HG03066 (cell line): ENCODE results near the gene EPHB2.
"Not testable (repeated sequence)": the region's sequence is repeated elsewhere in the genome, so short reads cannot be mapped to it uniquely, and the experiment has no call there.

Experiments
- ATAC-seq: cut with Tn5 transposase; IDR thresholded peaks from one replicate; pipeline ENCODE4 v1.9.1; 2021; ENCODE audit warnings: low read depth; ENCODE audit not compliant: unreplicated experiment

The EPHB2 gene

GRCh38 chr1:22710701-22711049 is at the start of gene EPHB2:
Gene EPHB2, plus strand, starts transcription at chr1:22710839. Its CDS starts 144 bp downstream, at chr1:22710983.
- ATAC-seq = no peak

DNA sequence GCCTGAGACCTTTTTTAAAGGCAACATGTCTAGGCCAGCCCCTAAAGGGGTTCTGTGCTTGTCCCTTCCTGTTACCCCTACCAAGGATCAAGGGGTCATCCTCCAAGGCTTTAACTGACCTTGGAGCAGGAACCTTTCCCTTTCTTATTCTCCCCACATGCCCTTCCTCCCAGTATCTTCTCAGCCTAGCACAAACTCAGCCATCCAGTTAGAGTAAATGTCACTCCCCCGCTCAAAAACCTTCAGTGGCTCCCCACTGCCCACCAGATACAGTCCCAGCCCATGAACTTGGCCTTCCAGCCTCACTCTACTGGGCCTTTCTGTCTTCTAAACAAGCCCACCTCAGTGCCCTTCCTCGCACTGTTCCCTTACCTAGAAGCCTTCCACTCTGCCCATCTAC is 48.8 kb upstream of the EPHB2 start:
- no peak for ATAC-seq

DNA sequence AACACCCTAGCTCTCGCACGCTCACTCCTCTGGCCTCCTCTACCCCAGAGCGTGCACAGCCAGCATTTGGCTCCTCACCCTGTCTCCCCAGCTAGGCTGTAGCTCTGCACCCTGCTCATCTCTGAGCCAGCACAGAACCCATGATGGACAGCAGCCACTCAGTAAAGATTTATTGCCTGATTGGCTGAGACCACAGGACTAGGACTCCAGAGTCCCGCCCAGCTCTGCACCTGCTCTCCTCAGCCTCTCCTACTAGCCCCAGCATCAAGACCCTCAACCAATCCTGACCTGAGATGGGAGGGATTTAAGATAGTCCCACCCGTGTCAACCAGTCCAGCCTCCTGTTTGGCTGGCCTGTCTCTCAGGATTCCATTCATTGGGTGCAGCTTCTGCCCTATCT is 48.3 kb upstream of the EPHB2 start:
- no peak for ATAC-seq

GRCh38 chr1:22662986-22663408 is 47.6 kb upstream of the EPHB2 start:
- ATAC-seq = no peak

GRCh38 chr1:22665752-22666151 is 44.9 kb upstream of the EPHB2 start:
- no peak for ATAC-seq

DNA sequence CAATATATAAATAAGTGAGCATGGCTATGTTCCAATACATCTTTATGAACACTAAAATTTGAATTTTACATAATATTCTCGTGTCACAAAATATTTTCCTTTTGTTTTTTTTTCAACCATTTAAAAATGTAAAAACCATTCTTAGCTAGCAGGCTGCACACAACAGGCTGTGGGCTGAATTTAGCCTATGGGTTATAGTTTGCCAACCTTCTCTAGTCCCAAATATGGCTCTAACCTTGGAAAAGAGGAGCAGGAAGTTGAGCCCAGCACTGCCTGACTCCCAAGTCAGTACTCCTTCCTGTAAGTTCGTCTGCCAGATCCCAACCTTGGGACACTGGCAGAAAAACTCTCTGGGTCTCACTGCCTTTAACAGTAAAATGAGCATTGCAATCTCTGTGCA is 44.2 kb upstream of the EPHB2 start:
- ATAC-seq = no peak

- ATAC-seq = not testable (repeated sequence)
Observed at GRCh38 chr1:22668840-22669239, 41.8 kb upstream of the EPHB2 start.

- no peak for ATAC-seq
Observed at GRCh38 chr1:22670352-22670975, 40.2 kb upstream of the EPHB2 start.

GRCh38 chr1:22671999-22672398 is 38.6 kb upstream of the EPHB2 start:
- no peak for ATAC-seq

GRCh38 chr1:22673486-22674409 is 36.9 kb upstream of the EPHB2 start:
- ATAC-seq = no peak

GRCh38 chr1:22674410-22674749 is 36.3 kb upstream of the EPHB2 start:
- ATAC-seq = no peak

DNA sequence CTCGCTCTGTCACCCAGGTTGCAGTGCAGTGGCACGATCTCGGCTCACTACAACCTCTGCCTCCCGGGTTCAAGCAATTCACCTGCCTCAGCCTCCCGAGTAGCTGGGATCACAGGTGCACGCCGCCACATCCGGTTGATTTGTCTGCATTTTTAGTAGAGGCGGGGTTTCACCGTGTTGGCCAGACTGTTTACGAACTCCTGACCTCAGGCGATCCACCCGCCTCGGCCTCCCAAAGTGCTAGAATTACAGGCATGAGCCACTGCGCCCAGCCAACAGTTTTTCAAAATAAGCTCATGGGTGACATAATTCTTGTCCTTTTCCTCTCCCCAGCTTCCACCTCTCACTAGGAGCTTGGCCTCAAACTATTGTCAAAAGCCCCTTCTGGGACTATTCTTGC is 34.5 kb upstream of the EPHB2 start:
- ATAC-seq = not testable (repeated sequence)

DNA sequence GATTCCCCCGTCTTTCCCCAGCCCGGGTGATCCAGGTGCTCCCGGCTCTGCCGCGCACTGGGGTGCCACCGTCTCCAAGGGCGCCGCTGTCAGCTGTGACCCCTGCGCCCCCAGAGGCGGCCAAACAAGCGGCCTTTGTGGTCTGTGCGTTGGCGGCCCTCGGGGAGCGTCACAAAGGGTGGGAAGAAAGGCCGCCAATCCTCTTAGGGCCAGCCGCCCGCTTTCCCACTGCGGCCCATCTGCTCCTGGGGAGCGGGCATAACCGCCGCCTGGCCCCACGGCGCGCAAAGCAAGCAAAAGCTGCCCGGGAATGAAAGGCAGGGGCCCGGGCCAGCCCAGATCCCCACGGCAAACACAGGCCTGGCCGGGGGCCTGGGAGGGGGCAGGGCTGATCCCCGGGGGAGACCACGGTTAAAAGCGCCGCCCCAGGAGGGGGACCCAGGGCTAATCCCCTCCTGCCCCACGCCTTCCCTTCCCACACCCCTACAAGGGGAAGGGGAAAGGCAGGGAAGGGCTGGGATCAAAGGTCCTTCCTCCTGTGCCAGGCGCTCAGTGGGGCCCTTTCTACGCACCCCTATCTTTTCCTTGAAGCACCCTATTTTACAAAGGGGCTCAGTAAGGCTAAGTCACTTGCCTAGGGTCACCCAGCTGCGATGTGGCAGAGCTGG is 33.6 kb upstream of the EPHB2 start:
- no peak for ATAC-seq

DNA sequence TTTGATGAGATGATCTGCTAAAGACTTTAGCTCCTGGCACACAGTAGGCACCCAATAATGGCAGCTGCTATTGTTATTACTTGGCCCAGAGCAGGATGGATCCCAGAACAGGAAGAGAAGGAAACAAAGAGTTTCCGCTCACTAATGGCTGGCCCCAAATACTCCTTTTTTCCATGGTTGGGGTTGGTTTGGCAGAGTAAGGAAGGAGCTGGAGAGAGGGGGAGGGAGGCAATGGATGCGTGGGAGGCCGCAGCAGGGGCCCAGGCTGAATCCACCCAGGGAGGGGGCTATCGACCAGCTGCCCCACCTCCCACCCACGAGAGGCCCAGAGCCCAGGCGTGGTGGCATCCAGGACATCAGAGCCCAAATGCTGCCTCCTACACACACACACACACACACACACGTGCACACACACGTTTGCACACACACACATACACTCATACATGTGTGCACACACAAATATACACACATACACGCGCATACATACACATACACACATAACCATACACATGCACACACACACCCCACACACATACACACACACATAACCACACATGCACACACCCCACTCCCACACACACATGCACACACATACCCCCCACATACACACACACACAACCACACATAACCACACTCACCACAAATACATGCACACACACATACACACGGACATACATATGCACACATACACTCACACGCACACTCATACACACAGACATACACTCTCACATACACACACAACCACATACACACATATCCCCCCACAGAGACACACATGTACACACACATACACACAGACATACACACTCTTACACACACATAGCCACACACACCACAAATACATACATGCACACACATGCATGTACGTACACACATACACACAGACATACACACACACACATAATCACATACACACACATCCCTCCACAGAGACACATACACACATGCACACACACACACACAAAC is 32.4 kb upstream of the EPHB2 start:
- ATAC-seq = no peak

DNA sequence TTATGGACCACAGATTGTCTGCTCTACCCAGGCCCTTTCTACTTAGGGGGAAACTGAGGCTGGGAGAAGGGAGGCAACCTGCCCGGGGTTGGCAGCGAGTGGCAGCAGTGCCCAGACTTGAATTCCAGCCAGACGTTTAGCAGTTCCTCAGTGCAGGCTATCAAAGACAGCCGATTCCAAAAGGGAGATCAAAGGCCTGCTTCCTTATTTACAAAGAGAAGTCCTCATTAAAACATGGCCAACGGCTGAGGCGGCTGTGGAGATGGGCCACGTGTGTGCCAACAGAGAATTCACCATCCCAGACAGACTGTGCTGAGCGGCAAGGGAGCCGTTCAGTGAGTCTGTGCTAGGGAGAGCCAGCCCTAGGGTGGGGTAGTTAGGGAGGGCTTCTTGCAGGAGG is 29.9 kb upstream of the EPHB2 start:
- ATAC-seq = no peak

GRCh38 chr1:22681556-22682276 is 28.9 kb upstream of the EPHB2 start:
- no peak for ATAC-seq

GRCh38 chr1:22683547-22683946 is 27.1 kb upstream of the EPHB2 start:
- no peak for ATAC-seq

DNA sequence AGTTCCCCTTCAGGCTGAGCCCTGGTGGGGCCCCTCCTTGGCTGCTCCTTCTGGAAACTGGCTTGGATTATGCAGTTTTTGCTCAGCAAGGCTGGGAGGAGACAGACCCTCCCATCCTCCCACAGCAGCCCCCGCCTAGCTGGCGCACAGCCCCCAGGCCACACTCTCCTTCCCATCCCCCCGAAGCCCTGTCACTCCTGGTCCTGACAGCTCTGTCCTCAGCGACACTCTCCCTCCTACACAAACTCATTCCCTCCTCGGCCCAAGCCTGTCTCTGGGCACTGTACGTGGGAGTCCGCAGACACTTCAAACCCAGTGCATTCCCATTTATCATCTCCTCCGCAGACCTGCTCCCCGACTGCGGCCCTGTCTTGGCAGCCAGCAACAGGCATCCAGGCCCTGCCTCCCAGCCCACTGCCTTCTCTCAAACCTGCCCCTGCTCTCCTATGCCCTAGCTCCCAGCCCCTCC is 25.0 kb upstream of the EPHB2 start:
- ATAC-seq = no peak

DNA sequence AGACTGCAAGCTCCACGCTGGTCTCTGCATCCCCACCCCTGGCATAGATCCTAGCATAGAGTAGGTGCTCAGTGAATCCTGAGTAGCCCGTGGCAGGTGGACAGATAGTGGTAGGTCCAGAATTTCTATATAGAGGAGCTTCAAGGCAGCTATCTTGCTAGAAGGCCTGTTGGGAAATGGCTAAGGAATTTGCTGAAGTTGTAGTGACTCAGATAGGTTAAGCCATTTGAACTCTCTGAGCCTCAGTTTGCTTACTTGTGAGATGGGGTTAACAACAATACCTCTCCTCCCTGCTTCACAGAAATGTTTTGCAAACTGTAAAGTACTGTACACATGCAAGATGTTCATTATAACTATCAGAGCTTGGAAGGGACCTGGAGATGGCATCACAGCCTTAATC is 23.4 kb upstream of the EPHB2 start:
- ATAC-seq = no peak

- no peak for ATAC-seq
Observed at GRCh38 chr1:22688466-22688865, 22.2 kb upstream of the EPHB2 start.
